Gastrocnemius medialis (tissue), 4 donors: Measurements from ENCODE around the gene PITX1. TPM values are rescaled to one million over a fixed set of nuclear protein-coding genes. Genes with fewer than 3 reads are reported as not detected.

ENCODE experiments used
- ATAC-seq, 2 donors: fragments of 150-250 bp; one replicate each; pipeline ENCODE4 v1.9.1; 2016
- DNase-seq, 2 donors: peaks; one replicate each; pipeline ENCODE4 v3.0.0-alpha.2; 2019
- H3K27ac ChIP-seq, 4 donors: fragments of 200-600 bp; sonication (generic); 1 replicate in 1 of 4; 2 replicates in 3 of 4; pipeline ENCODE4 v1.5.1; 2016 to 2018; ENCODE audit warnings: mild to moderate bottlenecking in 2 of 4, moderate library complexity in 1 of 4
- H3K27me3 ChIP-seq, 3 donors: fragments of 200-600 bp; sonication (generic) in 2 of 3; 1 replicate in 1 of 3; 2 replicates in 2 of 3; pipeline versions ENCODE4 v1.5.1 to v1.6.0; 2016 to 2019; ENCODE audit warnings: mild to moderate bottlenecking in 1 of 3, moderate library complexity in 1 of 3
- H3K36me3 ChIP-seq, 2 donors: fragments of 200-600 bp; sonication (generic) in 1 of 2; one replicate each; pipeline ENCODE4 v1.5.1; 2017 to 2018
- H3K4me1 ChIP-seq, 2 donors: fragments of 200-600 bp; sonication (generic) in 1 of 2; one replicate each; pipeline ENCODE4 v1.5.1; 2016 to 2017; ENCODE audit warnings: mild to moderate bottlenecking in 2 of 2
- H3K4me3 ChIP-seq, 4 donors: fragments of 200-600 bp; sonication (generic) in 3 of 4; 1 replicate in 1 of 4; 2 replicates in 3 of 4; pipeline ENCODE4 v1.5.1; 2016 to 2019; ENCODE audit warnings: mild to moderate bottlenecking in 2 of 4
- H3K9me3 ChIP-seq, 3 donors: fragments of 200-600 bp; sonication (generic) in 2 of 3; 1 replicate in 1 of 3; 2 replicates in 2 of 3; pipeline ENCODE4 v1.5.1; 2016 to 2019
- POLR2A ChIP-seq, 2 donors: fragments of 450-650 bp; IDR thresholded peaks; one replicate each; pipeline ENCODE4 v1.6.1; 2017; ENCODE audit warnings: antibody characterized with exemption in 2 of 2, mild to moderate bottlenecking in 2 of 2, moderate library complexity in 2 of 2
- in situ Hi-C, 4 donors: fragments of 200-750 bp; cut with MboI; loops; one replicate each; pipeline versions ENCODE4 v1.15.0 to v1.8.0; 2017; ENCODE audit warnings: low sequenced_read_pairs in 4 of 4
- intact Hi-C: fragments of 100-400 bp; cut with DNase I; formaldehyde crosslinking; loops from one replicate; pipeline ENCODE4 v1.15.1; 2023; ENCODE audit warnings: low total_unique reads
- total RNA-seq, 4 donors: library from RNA; depleted of rRNA; stranded (reverse); fragments of >200 nt; gene quantifications; one replicate each; pipeline versions ENCODE4 v1.1.0 to v1.2.3, GENCODE V29; 2016
- TF ChIP-seq, protein P1 (sequence below), 5 experiments: fragments of 450-650 bp in 3 of 5; fragments of 200-600 bp in 2 of 5; sonication (generic) in 2 of 5; IDR thresholded peaks in 4 of 5; conservative IDR thresholded peaks in 1 of 5; 1 replicate in 4 of 5; 2 replicates in 1 of 5; pipeline ENCODE4 v1.5.1; 2016 to 2019; ENCODE audit warnings: antibody characterized with exemption in 5 of 5, mild to moderate bottlenecking in 3 of 5, moderate library complexity in 3 of 5

PITX1 gene
- total RNA-seq, 4 donors from 2014 or later = 5.3 to 21.2 (median 9.3) TPM

DNA sequence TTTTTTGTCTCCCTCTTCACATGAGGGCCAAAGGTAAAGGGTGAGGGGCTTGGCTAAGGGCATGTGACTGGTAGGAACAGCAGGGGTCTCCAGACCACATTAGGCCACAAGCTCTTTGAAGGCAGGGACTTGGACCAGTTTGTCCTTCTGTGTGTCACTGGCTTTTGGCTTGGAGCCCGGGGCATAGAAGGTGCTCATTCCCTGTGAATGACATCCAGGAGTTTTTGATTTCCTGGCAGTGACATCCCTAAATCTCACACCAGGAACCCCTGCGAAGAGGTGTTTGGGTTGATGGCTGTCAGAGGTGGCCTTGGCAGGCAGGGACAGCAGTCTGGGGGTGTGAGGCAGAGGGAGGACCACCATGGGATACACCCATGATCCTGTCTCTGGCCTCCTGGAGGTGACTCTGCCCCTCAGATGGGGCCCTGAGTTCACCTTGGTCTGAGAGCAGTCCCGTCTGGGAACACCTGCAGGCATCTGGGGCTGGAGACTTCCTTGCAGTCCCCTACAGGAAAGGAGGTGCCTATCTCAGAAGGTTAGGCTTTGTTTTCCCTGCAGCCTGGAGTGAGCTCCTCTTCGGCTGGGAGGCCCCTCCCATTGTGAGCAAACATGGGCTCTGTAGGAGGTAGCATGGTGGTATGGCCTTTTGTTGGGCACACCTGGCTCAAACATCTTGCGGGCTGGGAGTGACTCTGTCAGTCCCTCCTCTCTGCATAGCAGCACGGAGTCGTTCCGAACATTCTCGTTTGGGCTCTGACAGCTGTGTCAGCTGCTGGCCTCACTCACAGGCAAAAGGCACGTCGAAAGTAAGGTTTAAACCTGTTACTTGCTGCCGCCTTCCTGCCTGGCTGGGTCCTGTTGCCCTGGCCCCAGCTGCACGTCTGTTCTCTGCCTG is 38.6 kb upstream of the PITX1 start:
- Histone ChIP-seq H3K4me1 (no peaks in the 10 kb centered on the region), H3K9me3 (no peaks in the 10 kb centered on the region), H3K4me3 (no peak overlapping the region), H3K36me3 (no peaks in the 10 kb centered on the region), H3K27ac (no peak overlapping the region), H3K27me3 (no peaks in the 10 kb centered on the region)
- no peak for ATAC-seq
- in situ Hi-C loops = no loop called here
- intact Hi-C loops = no loop called here
- TF ChIP-seq POLR2A (IDR thresholded peaks at IDR 0.05) = no peak
- TF ChIP-seq, protein P1, sequence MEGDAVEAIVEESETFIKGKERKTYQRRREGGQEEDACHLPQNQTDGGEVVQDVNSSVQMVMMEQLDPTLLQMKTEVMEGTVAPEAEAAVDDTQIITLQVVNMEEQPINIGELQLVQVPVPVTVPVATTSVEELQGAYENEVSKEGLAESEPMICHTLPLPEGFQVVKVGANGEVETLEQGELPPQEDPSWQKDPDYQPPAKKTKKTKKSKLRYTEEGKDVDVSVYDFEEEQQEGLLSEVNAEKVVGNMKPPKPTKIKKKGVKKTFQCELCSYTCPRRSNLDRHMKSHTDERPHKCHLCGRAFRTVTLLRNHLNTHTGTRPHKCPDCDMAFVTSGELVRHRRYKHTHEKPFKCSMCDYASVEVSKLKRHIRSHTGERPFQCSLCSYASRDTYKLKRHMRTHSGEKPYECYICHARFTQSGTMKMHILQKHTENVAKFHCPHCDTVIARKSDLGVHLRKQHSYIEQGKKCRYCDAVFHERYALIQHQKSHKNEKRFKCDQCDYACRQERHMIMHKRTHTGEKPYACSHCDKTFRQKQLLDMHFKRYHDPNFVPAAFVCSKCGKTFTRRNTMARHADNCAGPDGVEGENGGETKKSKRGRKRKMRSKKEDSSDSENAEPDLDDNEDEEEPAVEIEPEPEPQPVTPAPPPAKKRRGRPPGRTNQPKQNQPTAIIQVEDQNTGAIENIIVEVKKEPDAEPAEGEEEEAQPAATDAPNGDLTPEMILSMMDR (IDR thresholded peaks at IDR 0.05 in 4 of 5, conservative IDR thresholded peaks at IDR 0.05 in 1 of 5) = no peak
- DNase-seq = no peak

DNA sequence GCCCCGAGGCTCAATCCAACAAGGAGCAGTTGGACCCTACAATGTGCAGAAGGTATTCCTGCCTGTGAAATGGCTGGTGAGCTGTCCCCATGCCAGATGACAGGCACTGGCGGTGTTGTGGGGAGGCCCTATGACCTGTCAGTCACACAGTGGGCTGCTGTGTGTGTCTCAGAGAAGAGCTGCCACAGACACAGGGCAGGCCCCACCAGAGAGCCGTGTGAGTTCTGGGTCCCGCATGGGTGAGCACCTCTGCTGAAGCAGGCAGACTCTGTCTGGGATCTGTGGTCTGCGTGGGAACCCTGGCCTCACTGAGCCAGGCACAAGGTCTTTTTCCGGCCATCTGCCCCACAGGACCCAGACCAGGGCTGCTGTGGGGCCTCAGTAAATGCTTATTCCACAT is 37.3 kb upstream of the PITX1 start:
- Histone ChIP-seq H3K9me3 (no peaks in the 10 kb centered on the region), H3K27ac (no peak overlapping the region), H3K4me1 (no peaks in the 10 kb centered on the region), H3K36me3 (no peaks in the 10 kb centered on the region), H3K27me3 (no peaks in the 10 kb centered on the region), H3K4me3 (no peak overlapping the region)
- ATAC-seq (no peak), DNase-seq (no peak)
- TF ChIP-seq, protein P1 (IDR thresholded peaks at IDR 0.05 in 4 of 5, conservative IDR thresholded peaks at IDR 0.05 in 1 of 5) = no peak
- TF ChIP-seq POLR2A (IDR thresholded peaks at IDR 0.05) = no peak
- intact Hi-C loops = no loop called here
- in situ Hi-C loops = no loop called here

DNA sequence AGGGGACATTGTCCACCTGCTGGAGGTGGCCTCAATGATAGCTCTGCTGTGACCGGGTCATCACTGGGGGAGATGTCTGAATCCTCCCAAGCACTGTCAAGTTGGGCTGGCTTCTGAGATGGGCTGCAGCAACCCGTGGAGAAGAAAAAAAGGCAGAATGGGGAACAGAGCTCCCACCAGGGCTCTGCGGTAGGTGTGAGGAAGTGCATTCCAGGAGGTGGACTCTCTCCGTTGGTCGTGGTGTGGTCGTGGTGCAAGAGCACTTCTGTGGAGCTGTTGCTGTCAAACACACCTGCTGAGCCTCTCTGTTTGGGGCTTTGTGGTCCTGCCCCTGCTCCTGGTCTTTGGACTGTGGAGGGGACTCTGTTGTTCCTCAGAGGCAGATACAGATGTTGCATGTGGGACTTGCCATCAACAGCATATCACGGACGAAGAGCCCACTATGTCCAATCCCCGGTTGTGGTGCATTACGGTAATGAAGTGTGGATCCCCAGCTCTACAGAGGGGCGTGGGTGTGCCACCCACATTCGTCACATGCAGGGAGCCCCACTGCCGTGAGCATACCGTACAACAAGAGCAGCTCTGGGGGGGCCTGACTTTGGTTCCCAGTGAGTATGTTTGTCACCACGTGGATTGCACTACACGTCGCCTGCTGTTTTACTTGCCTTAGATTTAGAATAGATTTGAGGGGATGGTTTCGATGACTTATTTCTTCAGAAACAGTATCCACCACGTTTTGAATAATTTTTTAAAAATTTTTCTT is 36.0 kb upstream of the PITX1 start:
- intact Hi-C loops = no loop called here
- TF ChIP-seq, protein P1 (IDR thresholded peaks at IDR 0.05 in 4 of 5, conservative IDR thresholded peaks at IDR 0.05 in 1 of 5) = no peak
- no peak for TF ChIP-seq POLR2A (IDR thresholded peaks at IDR 0.05)

DNA sequence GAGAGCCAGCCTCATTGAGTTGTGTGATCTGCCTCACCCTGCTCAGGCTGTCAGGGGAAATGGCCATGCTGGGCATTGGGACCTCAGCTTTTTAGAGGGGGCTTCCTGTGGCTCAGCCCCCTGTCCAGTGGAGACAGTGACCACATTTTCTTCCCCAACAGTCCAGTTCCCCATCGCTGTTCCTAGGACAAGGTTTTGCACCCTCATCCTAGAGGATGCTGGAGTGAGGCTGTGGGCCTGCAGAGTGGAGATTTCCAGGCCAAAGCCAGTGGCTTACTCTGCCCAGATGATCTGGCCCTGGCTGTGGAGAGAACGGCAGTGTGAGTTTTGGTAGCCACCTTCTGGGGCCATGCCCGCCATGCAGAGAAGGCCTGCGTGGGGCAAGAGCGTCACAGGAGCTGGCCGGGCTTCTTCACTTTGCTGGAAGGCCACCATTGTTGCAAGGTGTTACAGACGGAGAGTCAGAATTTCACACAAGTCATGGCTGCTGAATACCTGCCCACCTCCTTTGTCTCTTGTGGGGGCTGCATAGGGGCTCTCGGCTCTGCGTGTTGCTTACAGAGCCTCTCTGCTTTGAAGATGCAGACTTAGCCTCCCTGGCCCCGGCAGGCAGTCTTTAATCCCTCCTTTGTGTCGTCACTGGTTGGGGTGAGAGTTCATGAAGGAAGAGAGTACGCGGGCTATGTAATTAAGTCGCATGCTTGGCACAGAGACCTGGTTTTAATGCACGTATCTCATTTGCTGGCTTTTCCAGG is 35.2 kb upstream of the PITX1 start:
- in situ Hi-C loops = no loop called here
- intact Hi-C loops = no loop called here
- Histone ChIP-seq H3K9me3 (no peaks in the 10 kb centered on the region), H3K4me3 (no peak overlapping the region), H3K4me1 (no peaks in the 10 kb centered on the region), H3K27ac (no peak overlapping the region), H3K27me3 (no peaks in the 10 kb centered on the region), H3K36me3 (no peaks in the 10 kb centered on the region)
- TF ChIP-seq, protein P1 (IDR thresholded peaks at IDR 0.05 in 4 of 5, conservative IDR thresholded peaks at IDR 0.05 in 1 of 5) = no peak
- no peak for TF ChIP-seq POLR2A (IDR thresholded peaks at IDR 0.05)
- ATAC-seq = no peak
- no peak for DNase-seq

More for the DNA sequence above, 36.0 kb upstream of the PITX1 start:
- H3K9me3 ChIP-seq = no peaks in the 10 kb centered on the region
- no peaks in the 10 kb centered on the region for H3K36me3 ChIP-seq
- H3K4me1 ChIP-seq = no peaks in the 10 kb centered on the region
- ATAC-seq = no peak
- DNase-seq = peak in 1 of 2 donors; percentile 0
- no peak overlapping the region for H3K4me3 ChIP-seq
- H3K27ac ChIP-seq = no peak overlapping the region
- no peaks in the 10 kb centered on the region for H3K27me3 ChIP-seq
- in situ Hi-C loops = no loop called here
